GM03348 (cell line): ENCODE measurements around the gene OTOG.

ENCODE experiments used
- DNase-seq: peaks from one replicate; pipeline ENCODE4 v3.0.0; 2012; ENCODE audit warnings: low spot score

Gene OTOG

DNA sequence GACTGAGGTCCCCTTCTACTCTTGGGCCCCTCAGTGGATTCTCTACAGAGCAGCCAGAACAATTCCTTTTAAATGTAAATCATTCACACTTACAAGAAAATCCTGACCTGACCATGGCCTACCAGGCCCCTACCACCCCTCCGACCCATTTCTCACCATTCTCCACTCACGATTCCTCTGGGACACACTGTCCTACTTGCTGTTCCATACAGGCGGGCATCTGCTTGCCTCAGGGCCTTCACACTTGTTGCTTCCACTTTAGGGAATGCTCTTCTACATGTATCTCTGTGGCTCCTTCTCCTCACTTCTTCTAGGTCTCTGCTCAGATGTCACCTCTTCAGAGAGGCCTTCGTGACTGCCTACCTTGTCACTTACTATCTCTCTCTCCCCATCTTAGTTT, 6.3 kb upstream of the OTOG start:
- DNase-seq, result no peak

DNA sequence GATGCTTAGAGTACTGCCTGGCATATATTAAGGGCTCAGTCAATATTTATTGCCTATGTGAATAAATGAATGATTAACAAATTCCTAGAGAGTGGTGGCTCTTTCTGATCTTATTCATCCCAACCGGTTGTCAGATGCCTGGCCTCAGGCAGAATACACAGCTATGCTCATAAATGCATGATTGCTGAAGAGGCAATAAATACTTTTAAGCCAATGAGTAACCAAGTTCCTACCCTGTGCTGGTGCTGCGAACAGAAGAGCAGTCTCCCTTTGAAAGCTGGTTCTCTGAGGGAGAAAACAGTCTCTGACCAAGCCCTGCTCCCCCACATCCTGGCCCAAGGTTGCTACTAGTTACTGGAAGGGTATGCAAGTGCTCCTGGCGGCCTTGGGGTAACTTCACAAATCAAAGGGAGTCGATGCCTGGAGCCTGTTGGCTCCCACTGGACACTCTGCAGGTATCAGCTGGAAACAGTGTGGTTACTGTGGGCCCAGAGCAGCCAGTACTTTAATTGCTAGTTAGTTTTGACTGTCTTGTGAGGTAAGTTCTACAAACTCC, 5.7 kb upstream of the OTOG start:
- DNase-seq, result no peak

DNA sequence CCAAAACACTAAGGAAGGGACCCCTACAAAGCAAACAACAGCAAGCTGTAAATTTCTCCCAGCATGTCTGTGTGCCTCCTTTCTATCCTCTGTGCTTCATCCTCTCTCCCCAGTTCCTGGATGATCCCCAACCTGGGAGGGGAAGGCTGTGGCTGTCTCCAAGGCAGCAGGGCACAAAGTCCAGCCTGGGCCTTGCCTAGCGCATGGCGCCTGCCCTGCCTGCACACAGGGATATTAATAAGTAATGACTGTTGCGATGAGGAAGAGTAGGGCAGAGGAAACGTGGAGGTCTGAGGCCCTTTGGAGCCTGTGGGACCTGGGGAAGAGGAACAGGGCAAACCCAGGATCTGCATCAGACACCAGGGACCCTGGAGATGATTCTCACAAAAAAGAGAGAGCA, 4.8 kb upstream of the OTOG start:
- no peak for DNase-seq

- no peak for DNase-seq
Measured at GRCh38 chr11:17543041-17543440, 4.0 kb upstream of the OTOG start.

GRCh38 chr11:17543574-17544180, 3.4 kb upstream of the OTOG start:
- DNase-seq, result no peak

GRCh38 chr11:17544181-17544622, 2.9 kb upstream of the OTOG start, which contains the start of gene USH1C:
Gene USH1C (minus strand): TSS chr11:17544416. CDS start chr11:17544307, 109 bp downstream.
- peak; percentile 35 for DNase-seq

DNA sequence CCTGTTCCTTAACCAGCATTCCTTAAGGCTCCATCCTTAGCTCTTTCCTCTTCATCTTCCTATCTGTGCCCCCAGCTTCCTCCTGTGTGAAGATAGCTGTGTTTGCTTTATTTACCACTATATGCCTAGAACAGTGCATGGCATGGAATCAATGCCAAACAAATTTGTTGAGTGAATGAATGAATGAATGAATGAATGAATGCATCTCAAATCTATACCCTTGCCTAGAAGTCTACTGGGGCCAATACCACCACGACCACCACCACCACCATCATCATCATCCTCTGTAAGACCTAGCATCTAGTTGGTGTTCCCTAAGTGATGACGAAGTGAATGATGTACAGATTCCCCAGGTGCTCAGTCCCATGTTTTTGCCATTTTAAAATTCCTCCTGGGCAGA, 819 bp upstream of the OTOG start:
- no peak for DNase-seq

GRCh38 chr11:17547932-17548331, 873 bp downstream of the OTOG start:
- no peak for DNase-seq

- DNase-seq, result no peak
Measured at GRCh38 chr11:17548444-17548843, 1.4 kb downstream of the OTOG start.

- no peak for DNase-seq
Measured at GRCh38 chr11:17550450-17551346, 3.6 kb downstream of the OTOG start.

DNA sequence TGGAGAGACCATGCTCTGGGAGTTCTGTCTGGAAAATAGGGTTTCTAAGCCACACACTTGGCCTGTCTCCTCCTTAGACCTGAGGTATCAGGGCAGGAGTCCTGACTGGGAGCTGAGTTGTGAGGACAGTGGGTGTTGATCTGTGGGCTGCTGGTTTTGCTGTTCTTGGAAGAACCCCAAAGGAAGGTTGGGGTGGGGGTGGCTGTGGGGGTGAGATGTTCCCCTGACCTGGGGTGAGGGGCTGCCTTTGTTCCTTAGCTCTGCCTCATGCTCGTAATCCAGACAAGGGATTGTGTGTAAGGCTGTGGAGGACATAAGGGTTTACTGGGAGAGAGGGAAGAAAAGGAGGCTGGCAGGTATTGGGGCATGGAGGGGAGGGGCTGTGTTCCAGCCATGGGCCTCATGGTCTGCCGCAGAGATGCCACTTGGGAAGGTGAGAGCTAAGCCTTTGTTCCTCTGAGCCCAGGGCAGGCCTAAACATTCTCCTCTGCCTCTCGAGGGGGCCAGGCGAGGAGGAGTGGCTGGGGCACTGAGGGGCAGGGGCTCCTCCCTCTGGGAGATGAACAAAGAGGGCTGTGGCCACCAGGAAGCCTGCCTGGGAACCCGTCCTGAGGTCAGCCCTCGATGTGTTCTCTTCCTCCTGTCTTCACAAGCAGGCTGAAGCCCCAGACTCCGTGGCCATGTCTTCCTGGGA, 4.4 kb downstream of the OTOG start:
- no peak for DNase-seq

DNA sequence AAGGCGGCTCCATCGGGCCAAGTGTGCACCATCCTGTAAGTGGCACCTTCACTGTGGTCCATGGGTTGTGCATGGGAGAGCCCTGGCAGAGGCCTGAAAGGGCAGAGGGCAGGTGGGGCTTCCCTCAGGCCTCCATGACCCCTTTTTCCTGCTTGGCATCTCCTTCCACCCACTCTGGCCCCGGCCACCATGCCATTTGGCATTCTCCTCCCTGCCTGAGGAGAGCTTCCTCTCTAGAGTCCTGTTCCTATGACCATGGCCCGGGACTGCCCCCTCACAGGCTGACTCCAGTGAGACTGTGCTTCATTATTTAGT, 4.9 kb downstream of the OTOG start:
- DNase-seq, result no peak

DNA sequence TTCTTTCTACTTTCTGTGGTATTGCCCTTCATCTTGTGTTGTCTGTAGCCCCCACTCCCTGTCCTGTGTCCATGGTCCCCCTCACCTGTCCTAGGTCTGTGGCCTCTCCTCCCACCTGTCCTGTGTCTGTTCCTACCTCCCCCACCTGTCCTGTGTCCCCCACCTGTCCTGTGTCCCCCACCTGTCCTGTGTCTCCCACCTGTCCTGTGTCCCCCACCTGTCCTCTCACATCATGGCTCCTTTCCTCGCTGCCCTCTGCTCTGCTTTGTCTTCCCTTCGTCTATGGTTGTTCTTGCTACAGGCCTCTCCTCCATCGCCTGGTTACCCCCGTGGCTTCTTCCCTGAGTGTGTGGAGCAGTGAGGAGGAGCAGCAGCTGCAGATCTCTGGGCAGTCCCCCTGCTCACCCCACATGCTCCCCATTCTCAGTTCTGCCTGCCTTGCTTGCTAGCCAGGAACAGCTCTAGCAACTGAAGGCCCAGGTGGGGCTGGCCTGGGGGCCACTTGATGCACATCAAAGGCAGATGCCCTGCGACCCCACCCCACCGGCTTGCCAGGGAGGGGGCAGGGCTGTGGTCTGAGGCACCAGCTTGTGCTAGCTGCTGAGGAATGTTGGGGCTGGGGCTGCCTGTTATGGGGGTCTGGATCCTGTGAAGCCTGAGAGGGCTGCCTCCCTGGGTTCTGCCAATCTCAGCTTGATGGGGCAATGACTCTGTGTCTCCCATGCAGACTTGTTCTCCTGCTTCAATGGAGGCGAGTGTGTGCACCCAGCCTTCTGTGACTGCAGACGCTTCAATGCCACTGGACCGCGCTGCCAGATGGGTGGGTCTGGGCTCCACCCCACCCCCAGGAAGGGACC, 5.6 kb downstream of the OTOG start:
- DNase-seq, result no peak

DNA sequence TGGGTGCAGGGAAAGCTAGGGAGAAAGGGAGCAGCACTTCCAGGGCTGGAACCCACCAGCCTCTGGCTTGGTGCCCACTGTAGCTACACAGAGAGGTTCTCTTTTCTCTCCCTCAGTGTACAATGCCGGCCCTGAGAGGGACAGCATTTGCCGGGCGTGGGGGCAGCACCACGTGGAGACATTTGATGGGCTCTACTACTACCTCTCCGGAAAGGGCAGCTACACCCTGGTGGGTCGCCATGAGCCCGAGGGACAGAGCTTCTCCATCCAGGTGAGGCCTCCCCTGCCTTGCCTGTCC, 6.1 kb downstream of the OTOG start:
- no peak for DNase-seq

GRCh38 chr11:17554487-17554886, 7.4 kb downstream of the OTOG start:
- DNase-seq, result no peak

DNA sequence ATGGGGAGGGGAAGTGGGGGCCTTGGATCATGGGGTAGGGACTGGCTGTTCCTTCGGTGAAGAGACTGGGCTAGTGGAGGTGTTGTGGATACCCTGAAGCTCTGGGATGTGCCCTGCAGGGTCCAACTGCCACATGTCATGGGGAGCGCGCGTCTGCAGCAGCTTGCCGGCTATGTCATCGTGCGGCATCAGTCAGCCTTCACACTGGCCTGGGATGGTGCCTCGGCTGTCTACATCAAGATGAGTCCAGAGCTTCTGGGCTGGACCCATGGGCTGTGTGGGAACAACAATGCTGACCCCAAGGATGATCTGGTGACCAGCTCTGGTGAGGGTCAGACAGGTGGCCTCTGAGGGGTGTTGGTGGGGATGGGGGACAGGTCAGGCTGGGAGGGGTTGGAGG, 9.9 kb downstream of the OTOG start:
- no peak for DNase-seq

GRCh38 chr11:17558025-17558780, 11.1 kb downstream of the OTOG start:
- no peak for DNase-seq

DNA sequence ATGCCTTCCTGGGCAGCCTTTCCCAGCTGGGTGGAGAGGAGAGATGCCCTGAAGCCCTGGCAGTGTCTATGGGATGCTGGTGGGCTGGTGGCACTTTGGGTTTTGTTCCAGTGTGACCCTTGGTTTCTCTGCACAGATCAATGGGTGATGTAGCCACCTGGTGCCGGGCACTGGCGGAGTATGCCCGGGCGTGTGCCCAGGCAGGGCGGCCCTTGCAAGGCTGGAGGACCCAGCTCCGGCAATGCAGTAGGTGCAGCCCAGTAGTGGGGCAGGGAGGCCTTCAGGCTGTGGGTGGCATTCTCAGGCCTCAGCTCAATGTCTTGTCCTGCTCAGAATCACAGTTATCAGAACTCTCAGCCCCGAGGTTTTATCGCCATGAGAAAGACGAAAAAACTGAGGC, 11.9 kb downstream of the OTOG start:
- DNase-seq, result no peak

DNA sequence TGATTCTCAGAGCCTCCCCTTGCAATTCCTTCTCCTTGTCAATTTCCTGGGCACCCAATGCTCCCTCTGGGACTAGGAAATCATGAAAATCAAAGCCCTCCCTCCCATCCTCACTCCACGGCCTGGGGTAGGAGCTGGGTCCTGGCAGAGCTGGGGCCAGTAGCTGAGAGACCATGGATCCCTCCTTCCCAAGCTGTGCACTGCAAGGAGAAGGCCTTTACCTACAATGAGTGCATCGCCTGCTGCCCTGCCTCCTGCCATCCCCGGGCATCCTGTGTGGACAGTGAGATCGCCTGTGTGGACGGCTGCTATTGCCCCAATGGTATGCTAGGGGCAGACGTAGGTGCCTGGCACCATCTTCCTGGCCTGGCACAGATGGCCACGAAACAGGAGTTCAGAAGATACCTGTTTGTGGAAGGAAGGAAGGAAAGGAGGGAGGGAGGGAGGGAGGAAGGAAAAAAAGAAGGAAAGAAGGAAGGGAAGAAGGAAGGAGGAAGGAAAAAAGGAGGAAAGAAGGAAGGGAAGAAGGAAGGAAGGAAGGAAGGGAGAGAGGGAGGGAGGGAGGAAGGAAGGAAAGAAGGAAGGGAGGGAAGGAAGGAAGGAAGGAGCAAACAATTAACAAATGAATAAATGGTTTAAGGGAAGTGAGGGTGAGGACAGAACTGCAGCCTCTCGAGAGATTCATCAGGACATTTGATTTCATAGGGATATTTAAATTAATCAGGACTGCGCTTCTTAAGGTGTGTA, 12.5 kb downstream of the OTOG start:
- DNase-seq, result no peak

- no peak for DNase-seq
Measured at GRCh38 chr11:17560281-17561110, 13.4 kb downstream of the OTOG start.
